ENCODE measurements around the gene OSBPL10. TPM values are rescaled to one million over a fixed set of nuclear protein-coding genes. Genes with fewer than 3 reads are reported as not detected.

OSBPL10 gene
- total RNA-seq, 4 donors from 2014 or later, result 20.4 to 44.4 (median 30.2) TPM

- TF ChIP-seq CTCF (IDR thresholded peaks at IDR 0.05), result no peak
- no peak for TF ChIP-seq POLR2A (IDR thresholded peaks at IDR 0.05)
- no peak overlapping the region for H3K4me3 ChIP-seq (ENCODE audit: low read depth, poor library complexity, severe bottlenecking)
- intact Hi-C loops (cut with DNase I; ENCODE audit: low total_unique reads), result no loop called here
- no peak for DNase-seq (ENCODE audit: low spot score in 2 of 2)
- WGBS, 2 donors, result 92 to 97% methylated on average over 5 of the region's 5 CpGs
These were observed 232.7 kb downstream of the OSBPL10 start for GRCh38 chr3:31748281-31748932.

- no peak for DNase-seq (ENCODE audit: low spot score in 2 of 2)
- WGBS, 2 donors, result 92 to 94% methylated on average over 9 of the region's 9 CpGs
- intact Hi-C loops (cut with DNase I; ENCODE audit: low total_unique reads), result no loop called here
- no peak for TF ChIP-seq CTCF (IDR thresholded peaks at IDR 0.05)
- no peak for TF ChIP-seq POLR2A (IDR thresholded peaks at IDR 0.05)
- no peak overlapping the region for H3K4me3 ChIP-seq (ENCODE audit: low read depth, poor library complexity, severe bottlenecking)
These were observed 233.3 kb downstream of the OSBPL10 start for GRCh38 chr3:31747785-31748184.

- intact Hi-C loops (cut with DNase I; ENCODE audit: low total_unique reads), result no loop called here
- DNase-seq (ENCODE audit: low spot score in 2 of 2), result no peak
- no peak overlapping the region for H3K4me3 ChIP-seq (ENCODE audit: low read depth, poor library complexity, severe bottlenecking)
- TF ChIP-seq POLR2A (IDR thresholded peaks at IDR 0.05) (no peak), CTCF (IDR thresholded peaks at IDR 0.05) (no peak)
- 74 to 83% methylated on average over 8 of the region's 8 CpGs for WGBS, 2 donors
These were observed 236.1 kb downstream of the OSBPL10 start for GRCh38 chr3:31744913-31745312.

GRCh38 chr3:31743331-31744089 lies 237.6 kb downstream of the OSBPL10 start:
- H3K4me3 ChIP-seq (ENCODE audit: low read depth, poor library complexity, severe bottlenecking), result no peak overlapping the region
- intact Hi-C loops (cut with DNase I; ENCODE audit: low total_unique reads), result no loop called here
- DNase-seq (ENCODE audit: low spot score in 2 of 2), result no peak
- 60% methylated on average over 5 of the region's 5 CpGs for WGBS, 2 donors
- no peak for TF ChIP-seq POLR2A (IDR thresholded peaks at IDR 0.05)
- TF ChIP-seq CTCF (IDR thresholded peaks at IDR 0.05), result no peak

- no peak overlapping the region for H3K4me3 ChIP-seq (ENCODE audit: low read depth, poor library complexity, severe bottlenecking)
- intact Hi-C loops (cut with DNase I; ENCODE audit: low total_unique reads), result no loop called here
- no peak for DNase-seq (ENCODE audit: low spot score in 2 of 2)
- 92 to 100% methylated on average over 1 of the region's 1 CpG for WGBS, 2 donors
- TF ChIP-seq CTCF (IDR thresholded peaks at IDR 0.05) (no peak), POLR2A (IDR thresholded peaks at IDR 0.05) (no peak)
These were observed 240.7 kb downstream of the OSBPL10 start for GRCh38 chr3:31740397-31740796.

Measured in lower leg skin (tissue), 4 donors.